ENCODE results near the gene NKTR.

The NKTR gene

GRCh38 chr3:42688487-42689420 lies 88.3 kb downstream of the NKTR start:
- no peak for DNase-seq
- in situ Hi-C loops (cut with MboI; ENCODE audit: low pct_unique_long_range_greater_than_20kb, low sequenced_read_pairs): no loop called here

DNA sequence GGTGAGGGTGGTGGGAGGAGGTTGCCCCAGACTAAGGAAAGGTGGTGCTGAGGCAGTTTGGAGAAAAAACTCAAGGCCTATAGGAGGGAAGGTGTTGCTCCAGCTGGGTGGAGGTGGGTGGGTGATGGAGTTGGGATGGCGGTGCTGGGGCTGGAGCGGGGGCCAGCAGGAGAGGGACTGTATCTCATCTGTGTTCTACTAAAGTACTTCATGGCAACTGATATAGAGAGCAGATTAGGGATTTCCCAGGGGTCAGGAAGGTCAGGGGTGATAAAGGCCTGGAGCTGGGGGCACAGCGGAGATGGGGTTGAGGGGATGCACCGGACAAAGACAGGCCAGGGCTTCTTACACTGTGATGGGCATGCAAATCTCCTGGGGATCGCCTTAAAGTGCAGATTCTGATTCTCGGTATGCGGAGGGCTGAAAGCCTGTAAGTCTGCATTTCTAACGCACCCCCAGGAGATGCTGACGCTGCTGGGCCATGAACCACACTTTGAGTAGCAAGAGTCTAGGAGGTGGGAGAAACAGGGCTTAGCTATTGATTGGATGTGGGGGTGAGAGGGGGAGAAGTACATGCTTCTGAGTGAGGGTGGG lies 89.0 kb downstream of the NKTR start:
- in situ Hi-C loops (cut with MboI; ENCODE audit: low pct_unique_long_range_greater_than_20kb, low sequenced_read_pairs): no loop called here
- DNase-seq: no peak

DNA sequence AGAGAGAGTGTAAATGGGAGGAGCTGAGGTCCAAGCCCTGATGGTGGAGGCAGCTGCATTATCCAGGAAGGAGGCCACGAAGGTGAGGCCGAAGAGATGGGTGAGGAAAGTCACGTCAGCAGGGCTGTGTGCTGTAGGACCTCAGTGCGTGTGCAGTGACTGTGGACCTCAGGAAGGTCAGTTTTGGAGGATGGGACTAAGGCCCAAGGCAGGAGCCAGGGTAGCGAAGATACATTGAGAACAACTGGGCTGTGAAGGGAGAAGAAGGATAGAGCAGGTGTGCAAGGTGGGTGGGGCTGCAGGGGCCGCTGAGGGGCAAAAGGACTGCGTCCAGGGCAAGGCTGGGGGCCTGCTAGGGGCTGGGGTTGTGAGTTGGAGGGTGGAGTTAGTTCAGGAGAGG lies 89.7 kb downstream of the NKTR start:
- DNase-seq: no peak
- in situ Hi-C loops (cut with MboI; ENCODE audit: low pct_unique_long_range_greater_than_20kb, low sequenced_read_pairs): no loop called here

DNA sequence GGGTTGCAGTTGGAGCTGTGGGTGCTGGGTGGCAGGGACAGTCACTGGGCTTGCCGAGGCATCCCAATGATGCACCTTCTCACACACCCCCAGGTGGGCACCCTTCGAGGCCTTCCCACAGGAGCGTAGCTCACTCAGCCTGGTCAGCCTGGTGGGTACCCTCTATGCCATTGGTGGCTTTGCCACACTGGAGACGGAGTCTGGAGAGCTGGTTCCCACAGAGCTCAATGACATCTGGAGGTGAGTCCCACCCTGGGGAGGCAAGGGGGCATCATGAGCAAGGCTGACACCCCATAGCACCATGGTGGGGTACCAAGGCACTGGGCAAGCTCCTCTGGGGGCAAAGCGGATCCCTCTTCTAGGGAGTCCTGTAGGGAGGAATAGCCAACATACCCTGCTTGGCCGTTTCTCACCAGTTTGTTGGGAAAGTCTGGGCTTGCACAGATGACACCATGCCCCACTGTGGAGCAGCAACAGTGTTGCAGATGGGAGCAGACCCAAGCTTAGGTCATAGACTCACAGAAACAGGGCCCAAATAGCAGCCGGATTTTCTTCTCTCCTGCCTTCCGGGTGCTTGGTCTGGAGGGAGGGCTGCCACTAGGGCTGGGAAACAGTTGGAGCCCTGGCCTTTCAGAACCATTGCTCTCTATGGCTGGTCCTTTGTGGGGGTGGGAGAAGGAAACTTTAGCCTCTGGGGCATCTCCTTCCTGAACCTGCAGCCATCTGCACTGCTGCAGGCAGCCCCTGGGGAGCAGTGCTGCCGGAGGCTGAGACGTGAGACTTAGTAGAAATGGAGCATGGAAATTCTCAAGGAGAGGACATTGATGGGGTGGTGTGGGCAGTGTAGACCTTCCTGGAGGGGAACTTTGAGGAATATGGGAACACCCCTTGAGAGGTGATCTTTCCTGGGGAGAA lies 90.5 kb downstream of the NKTR start:
- DNase-seq: no peak
- in situ Hi-C loops (cut with MboI; ENCODE audit: low pct_unique_long_range_greater_than_20kb, low sequenced_read_pairs): no loop called here

DNA sequence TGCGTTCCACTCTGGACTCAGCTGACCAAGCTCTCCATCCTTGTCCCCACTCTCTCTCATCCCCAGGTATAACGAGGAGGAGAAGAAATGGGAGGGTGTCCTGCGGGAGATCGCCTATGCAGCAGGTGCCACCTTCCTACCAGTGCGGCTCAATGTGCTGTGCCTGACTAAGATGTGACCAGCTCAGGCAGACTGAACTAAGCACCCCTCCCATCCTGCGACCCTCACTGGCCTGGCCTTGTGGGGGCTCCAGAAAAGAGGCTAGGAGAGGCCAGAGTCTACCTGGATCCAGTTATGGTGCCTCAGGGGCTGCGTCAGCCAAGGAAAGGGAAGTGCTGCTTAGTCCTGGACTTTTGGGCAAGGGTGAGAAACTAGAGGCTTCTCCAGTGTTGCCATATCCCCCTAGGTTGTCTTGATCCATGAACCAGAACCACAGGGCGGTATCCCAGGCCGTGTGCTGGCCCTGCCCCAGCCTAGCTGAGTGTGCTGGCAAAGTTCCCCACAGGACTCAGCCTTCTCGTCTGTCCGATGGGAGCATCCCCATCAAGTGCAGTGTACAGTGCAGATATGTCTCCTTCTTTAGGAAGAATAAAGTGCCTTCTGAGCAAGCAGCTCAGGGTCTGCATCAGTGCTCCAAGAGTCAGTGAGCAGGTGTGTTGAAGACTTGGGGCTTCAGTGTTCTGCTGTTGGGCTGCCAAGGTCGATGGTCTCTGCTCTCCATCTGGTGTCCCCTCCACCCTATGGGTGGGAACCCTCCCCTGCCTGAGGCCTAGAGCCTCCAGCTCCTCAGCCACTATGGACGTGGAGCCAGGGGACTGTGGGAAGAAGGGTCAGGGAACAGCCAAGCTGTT lies 91.6 kb downstream of the NKTR start:
- no peak for DNase-seq
- in situ Hi-C loops (cut with MboI; ENCODE audit: low pct_unique_long_range_greater_than_20kb, low sequenced_read_pairs): no loop called here

DNA sequence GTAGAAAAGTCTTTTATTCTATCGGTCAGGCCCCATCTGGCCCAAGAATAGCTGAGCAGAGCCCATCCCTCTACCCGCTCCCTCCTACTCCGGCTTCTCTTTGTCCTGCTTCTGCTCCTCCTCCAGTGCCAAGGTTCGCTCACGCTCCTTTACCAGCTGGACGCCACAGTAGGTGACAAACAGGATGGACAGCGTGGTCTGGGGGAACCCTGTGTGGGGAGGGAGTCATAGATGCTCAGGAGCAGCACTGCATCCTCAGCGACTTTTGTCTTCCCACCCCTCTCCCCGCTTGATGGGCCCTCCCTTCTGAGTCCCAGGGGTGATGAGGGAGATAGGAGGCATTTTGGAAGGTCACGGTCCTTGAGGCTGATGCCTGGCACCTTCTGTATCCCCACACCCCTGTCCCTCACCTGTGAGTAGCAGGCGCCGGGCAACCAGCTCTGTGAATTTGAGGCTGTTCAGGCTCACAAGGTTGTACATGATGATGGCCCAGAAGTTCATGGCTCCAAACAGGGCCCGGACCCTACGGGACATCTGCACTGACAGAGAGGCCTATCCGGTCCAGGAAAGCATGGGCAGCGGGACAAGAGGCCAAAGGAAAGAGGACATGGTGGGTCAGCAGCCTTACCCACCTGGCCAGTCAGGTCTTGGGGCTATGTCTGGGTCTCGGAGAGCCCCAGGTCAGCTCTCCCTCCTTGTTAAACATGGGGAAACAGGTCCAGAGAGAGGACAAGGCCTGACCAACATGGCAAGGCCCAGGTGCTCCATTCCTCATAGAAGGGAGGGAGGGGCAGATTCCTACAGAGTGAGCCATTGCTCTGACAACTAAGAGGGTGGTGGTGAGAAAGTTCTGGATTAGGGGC lies 92.4 kb downstream of the NKTR start:
- in situ Hi-C loops (cut with MboI; ENCODE audit: low pct_unique_long_range_greater_than_20kb, low sequenced_read_pairs): no loop called here
- DNase-seq: no peak

DNA sequence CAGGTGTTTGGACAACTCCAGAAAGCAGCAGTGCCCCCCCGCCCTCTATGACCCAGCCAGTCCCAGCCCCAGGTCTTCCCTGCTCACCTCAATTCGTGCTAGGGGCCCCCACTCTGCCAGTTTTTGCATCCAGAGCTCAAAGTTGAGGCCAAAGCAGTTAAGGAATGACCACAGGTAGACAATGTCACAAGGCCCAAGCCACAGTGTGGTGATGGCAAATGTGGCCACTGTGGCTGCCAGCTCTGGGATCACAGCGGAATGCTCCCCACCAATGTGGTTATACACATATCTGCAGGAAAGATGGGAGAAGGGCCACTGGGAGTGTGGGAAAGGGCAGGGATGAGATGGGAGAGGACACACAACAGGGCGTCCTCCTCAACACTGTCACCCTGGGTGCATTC lies 93.0 kb downstream of the NKTR start:
- in situ Hi-C loops (cut with MboI; ENCODE audit: low pct_unique_long_range_greater_than_20kb, low sequenced_read_pairs): no loop called here
- no peak for DNase-seq

DNA sequence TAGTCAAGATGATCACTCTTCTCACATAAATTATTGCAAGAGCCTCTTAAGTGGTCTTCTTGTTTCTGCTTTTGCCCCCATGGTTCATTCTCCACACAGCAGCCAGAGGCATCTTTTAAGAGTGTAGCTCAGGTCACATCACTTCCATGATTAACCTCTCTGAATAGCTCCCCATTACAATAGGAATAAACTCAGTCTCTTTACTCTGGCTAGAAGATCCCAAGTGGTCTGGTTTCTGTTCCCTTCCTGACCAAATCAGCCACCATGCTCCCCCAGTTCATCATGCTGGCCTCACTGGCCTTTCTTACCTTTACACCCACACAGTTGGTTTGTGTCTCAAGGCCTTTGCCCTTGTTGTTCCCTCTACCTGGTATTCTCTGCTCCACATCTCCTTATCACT lies 93.9 kb downstream of the NKTR start:
- in situ Hi-C loops (cut with MboI; ENCODE audit: low pct_unique_long_range_greater_than_20kb, low sequenced_read_pairs): no loop called here
- DNase-seq: no peak

GRCh38 chr3:42696356-42697288 lies 96.1 kb downstream of the NKTR start:
- DNase-seq: no peak

GRCh38 chr3:42697289-42698051 lies 97.0 kb downstream of the NKTR start:
- in situ Hi-C loops (cut with MboI; ENCODE audit: low pct_unique_long_range_greater_than_20kb, low sequenced_read_pairs): no loop called here
- DNase-seq: no peak

More at GRCh38 chr3:42696356-42697288, 96.1 kb downstream of the NKTR start:
- in situ Hi-C loops (cut with MboI; ENCODE audit: low pct_unique_long_range_greater_than_20kb, low sequenced_read_pairs): no loop called here

Data from KBM-7 (cell line).